GM12878 (cell line): ENCODE data around the gene CACNA2D1. TPM values are rescaled to one million over a fixed set of nuclear protein-coding genes. Genes with fewer than 3 reads are reported as not detected.

Experiments used
- ATAC-seq: fragments of 200-7000 bp; cut with Tn5 transposase; 3 replicates; pipeline ENCODE4 v1.9.1; 2020; ENCODE audit warnings: mild to moderate bottlenecking, moderate library complexity
- BruUV-seq: library from RNA; stranded (reverse); fragments of 400-500 nt; replicated peaks from 2 replicates; lab custom pipeline; 2021; lab: Mats Ljungman, UMichigan
- CTCF ChIA-PET: fragments of 300-600 bp; sonication (Branson Sonifier 250); formaldehyde crosslinking; extraction: SDS; loops from one replicate; lab custom pipeline; 2021; ENCODE audit warnings: inconsistent platforms; lab: Yijun Ruan, JAX
- POLR2A ChIA-PET: fragments of 350-600 bp; formaldehyde crosslinking; extraction: SDS; loops from one replicate; lab custom pipeline; 2021; ENCODE audit warnings: inconsistent platforms; lab: Charles Lee
- RAD21 ChIA-PET: fragments of 300-600 bp; sonication (Branson Sonifier 250); formaldehyde crosslinking; loops from one replicate; lab custom pipeline; 2023; ENCODE audit warnings: antibody characterized with exemption; ENCODE audit not compliant: unreplicated experiment; lab: Charles Lee
- SMC1A ChIA-PET: fragments of 300-600 bp; sonication (Branson Sonifier 250); formaldehyde crosslinking; loops from one replicate; lab custom pipeline; 2023; ENCODE audit not compliant: unreplicated experiment, uncharacterized antibody; lab: Charles Lee
- DNase-seq: peaks from one replicate; pipeline ENCODE4 v3.0.0-alpha.2; 2011; ENCODE audit warnings: low read depth, low spot score
- FAIRE-seq: peaks from 3 replicates; lab custom pipeline; 2011; peaks lifted over from hg19 to GRCh38; lab: Jason Lieb, UNC
- H2AFZ ChIP-seq: 2 replicates; pipeline ENCODE4 v1.6.0; 2011; ENCODE audit warnings: low read depth, low read length, control low read depth; ENCODE audit not compliant: control insufficient read depth
- H3K27ac ChIP-seq: 2 replicates; pipeline ENCODE4 v1.5.1; 2011; ENCODE audit warnings: control low read depth; ENCODE audit not compliant: control insufficient read depth, insufficient read depth
- H3K27me3 ChIP-seq, 2 experiments: replicated peaks in 1 of 2; 2 replicates each; pipeline versions ENCODE4 v1.6.0 to v1.6.1; 2011; ENCODE audit warnings: low read length in 1 of 2; ENCODE audit not compliant: control insufficient read depth in 2 of 2, insufficient read depth in 2 of 2
- H3K36me3 ChIP-seq, 2 experiments: 2 replicates each; pipeline ENCODE4 v1.5.1; 2011; ENCODE audit warnings: low read length in 1 of 2; ENCODE audit not compliant: control insufficient read depth in 2 of 2, insufficient read depth in 2 of 2
- H3K4me1 ChIP-seq: 2 replicates; pipeline ENCODE4 v1.6.1; 2011; ENCODE audit warnings: mild to moderate bottlenecking, low read length, moderate library complexity, mixed read lengths; ENCODE audit not compliant: control insufficient read depth, insufficient read depth
- H3K4me2 ChIP-seq: 2 replicates; pipeline ENCODE4 v1.6.0; 2011; ENCODE audit warnings: control low read depth; ENCODE audit not compliant: control insufficient read depth, insufficient read depth
- H3K4me3 ChIP-seq: fragments of 200-600 bp; sonication (generic); 2 replicates; pipeline ENCODE4 v1.5.1; 2016
- H3K79me2 ChIP-seq: 2 replicates; pipeline ENCODE4 v1.6.0; 2011; ENCODE audit warnings: low read length; ENCODE audit not compliant: control insufficient read depth, insufficient read depth
- H3K9ac ChIP-seq: 2 replicates; pipeline ENCODE4 v1.8.0; 2011; ENCODE audit warnings: low read length, control low read depth, mixed read lengths; ENCODE audit not compliant: control insufficient read depth, insufficient read depth
- H3K9me3 ChIP-seq: replicated peaks from 3 replicates; pipeline ENCODE4 v1.5.1; 2011; ENCODE audit warnings: mild to moderate bottlenecking, low read length; ENCODE audit not compliant: control insufficient read depth, insufficient read depth
- H4K20me1 ChIP-seq: 2 replicates; pipeline ENCODE4 v1.6.0; 2011; ENCODE audit not compliant: control insufficient read depth, insufficient read depth
- ASH2L ChIP-seq: fragments of 300-600, 200-600 bp; sonication (generic); IDR thresholded peaks from 2 replicates; pipeline ENCODE4 v1.6.1; 2017; ENCODE audit warnings: low read depth, mild to moderate bottlenecking, borderline replicate concordance
- BCLAF1 ChIP-seq: fragments of 450-650 bp; IDR thresholded peaks from 2 replicates; pipeline ENCODE4 v1.6.1; 2017; ENCODE audit warnings: antibody characterized with exemption, mild to moderate bottlenecking, moderate library complexity
- HDGF ChIP-seq: fragments of 450-650 bp; IDR thresholded peaks from 2 replicates; pipeline ENCODE4 v1.6.1; 2016; ENCODE audit warnings: antibody characterized with exemption
- JUND ChIP-seq: IDR thresholded peaks from 2 replicates; pipeline ENCODE4 v1.6.1; 2012; ENCODE audit warnings: low read depth, mild to moderate bottlenecking, low read length, improper control_type of control experiment, moderate library complexity
- KDM1A ChIP-seq: fragments of 200-600 bp; sonication (generic); IDR thresholded peaks from 2 replicates; pipeline ENCODE4 v1.6.1; 2016; ENCODE audit warnings: borderline replicate concordance
- NBN ChIP-seq: fragments of 450-650 bp; IDR thresholded peaks from 2 replicates; pipeline ENCODE4 v1.6.1; 2016
- NR2C1 ChIP-seq: fragments of 450-650 bp; IDR thresholded peaks from 2 replicates; pipeline ENCODE4 v1.6.1; 2017; ENCODE audit warnings: antibody characterized with exemption, mild to moderate bottlenecking, moderate library complexity
- NR2C2 ChIP-seq: IDR thresholded peaks from 2 replicates; pipeline ENCODE4 v1.6.1; 2011; ENCODE audit warnings: borderline replicate concordance, low read depth; ENCODE audit not compliant: control insufficient read depth, insufficient read length
- NRF1 ChIP-seq: conservative IDR thresholded peaks from 2 replicates; pipeline ENCODE4 v1.6.1; 2011; ENCODE audit warnings: mild to moderate bottlenecking, low read depth, low read length, improper control_type of control experiment
- POLR2AphosphoS2 ChIP-seq: IDR thresholded peaks from 2 replicates; pipeline ENCODE4 v1.6.1; 2011; ENCODE audit warnings: low read depth, mild to moderate bottlenecking, low read length, improper control_type of control experiment, moderate library complexity
- POLR2AphosphoS5 ChIP-seq: IDR thresholded peaks from 2 replicates; pipeline ENCODE4 v1.6.1; 2011; ENCODE audit warnings: mild to moderate bottlenecking, low read length, inconsistent platforms
- RAD51 ChIP-seq: fragments of 450-650 bp; IDR thresholded peaks from 2 replicates; pipeline ENCODE4 v1.6.1; 2016; ENCODE audit warnings: moderate library complexity, mild to moderate bottlenecking, inconsistent platforms
- RELB ChIP-seq: fragments of 450-650 bp; IDR thresholded peaks from 2 replicates; pipeline ENCODE4 v1.6.1; 2017; ENCODE audit warnings: low read depth, mild to moderate bottlenecking, moderate library complexity
- RUNX3 ChIP-seq: IDR thresholded peaks from 2 replicates; pipeline ENCODE4 v1.6.1; 2012; ENCODE audit warnings: low read length, inconsistent platforms
- SIN3A ChIP-seq: IDR thresholded peaks from 2 replicates; pipeline ENCODE4 v1.6.1; 2012; ENCODE audit warnings: low read depth, low read length, improper control_type of control experiment
- SIX5 ChIP-seq: IDR thresholded peaks from 2 replicates; pipeline ENCODE4 v1.6.1; 2011; ENCODE audit warnings: mild to moderate bottlenecking, low read depth, low read length, moderate library complexity; ENCODE audit not compliant: severe bottlenecking
- SPI1 ChIP-seq: IDR thresholded peaks from 2 replicates; pipeline ENCODE4 v1.6.1; 2011; ENCODE audit warnings: low read depth, mild to moderate bottlenecking, low read length, moderate library complexity, borderline replicate concordance; ENCODE audit not compliant: insufficient read depth
- STAT1 ChIP-seq: fragments of 450-650 bp; conservative IDR thresholded peaks from 2 replicates; pipeline ENCODE4 v1.6.1; 2014; ENCODE audit warnings: antibody characterized with exemption, mild to moderate bottlenecking
- TCF3 ChIP-seq: IDR thresholded peaks from 2 replicates; pipeline ENCODE4 v1.6.1; 2012; ENCODE audit warnings: low read depth, mild to moderate bottlenecking, low read length, borderline replicate concordance; ENCODE audit not compliant: insufficient read depth
- YBX1 ChIP-seq: fragments of 450-650 bp; IDR thresholded peaks from 2 replicates; pipeline ENCODE4 v1.6.1; 2016; ENCODE audit warnings: antibody characterized with exemption
- WGBS: methylation state at CpG from one replicate; pipeline ENCODE4 v1.1.6; 2016; ENCODE audit warnings: low lambda C conversion rate; ENCODE audit not compliant: insufficient replicate concordance, insufficient coverage; ENCODE audit errors: missing lambda C conversion rate; 5-methylcytosine and 5-hydroxymethylcytosine counted together
- in situ Hi-C: fragments of 300-500 bp; cut with MboI; formaldehyde crosslinking; loops from 9 replicates; pipeline ENCODE4 v1.14.3; 2018; ENCODE audit warnings: mixed read lengths
- intact Hi-C: fragments of 100-400 bp; cut with micrococcal nuclease; formaldehyde crosslinking; loops from one replicate; pipeline ENCODE4 v1.14.2; 2022; ENCODE audit not compliant: unreplicated experiment
- polyA plus RNA-seq, 11 experiments: library from polyadenylated mRNA; depleted of rRNA in 4 of 11; unstranded in 6 of 11; stranded (reverse) in 5 of 11; fragments of >200 nt; fragmentation: Nextera tagmentation in 4 of 11; fragmentation: Illumina TruSeq in 1 of 11; extraction: Ambion mirVana in 4 of 11; extraction: Trizol in 1 of 11; gene quantifications; 1 replicate in 1 of 11; 2 replicates in 10 of 11; pipeline versions ENCODE4 v1.2.1 to v1.2.3, GENCODE V29; 2011 to 2016; ENCODE audit warnings: inconsistent platforms in 2 of 11, missing spikeins in 2 of 11, low read depth in 1 of 11
- total RNA-seq, 4 experiments: library from RNA; depleted of rRNA in 3 of 4; stranded (reverse); fragments of >200 nt in 3 of 4; fragmentation: Illumina TruSeq in 1 of 4; extraction: Trizol in 1 of 4; gene quantifications; 2 replicates each; pipeline versions ENCODE4 v1.2.1 to v1.2.3, GENCODE V29; 2013 to 2021

The CACNA2D1 gene
- total and polyA plus RNA-seq, 10 of the 15 experiments (the other 5 are each of a cell fraction or from before 2014, with no cell fraction given): 0.14 to 14.8 (median 0.97) TPM

GRCh38 chr7:82264783-82265305 lies 178.7 kb downstream of the CACNA2D1 start:
- RAD21 ChIA-PET: interaction anchor here (0.8 to 1.1 kb wide), 4 partner anchors 12 to 215 kb away, joined by 3 to 4 read pairs (median 3); no protein-coding TSS in a partner anchor
- Histone ChIP-seq H3K79me2 (no peaks in the 10 kb centered on the region), H4K20me1 (no peaks in the 10 kb centered on the region), H3K27me3 (no peaks in the 10 kb centered on the region), H3K4me2 (no peak overlapping the region), H2AFZ (no peak overlapping the region), H3K9me3 (no peaks in the 10 kb centered on the region), H3K36me3 (no peaks in the 10 kb centered on the region), H3K27ac (no peak overlapping the region), H3K9ac (no peak overlapping the region), H3K4me3 (no peak overlapping the region), H3K4me1 (no peaks in the 10 kb centered on the region)
- FAIRE-seq (no peak), DNase-seq (no peak), ATAC-seq (peak; percentile 14)
- intact Hi-C loops: no loop called here
- SMC1A ChIA-PET: interaction anchor here (0.9 to 2.0 kb wide), 6 partner anchors 9 to 80 kb away, joined by 3 to 6 read pairs (median 4); no protein-coding TSS in a partner anchor
- in situ Hi-C loops: no loop called here
- BruUV-seq: no TSS peak
- POLR2A ChIA-PET: no interaction called here
- CTCF ChIA-PET: interaction anchor here (1.0 to 1.2 kb wide), 2 partner anchors 93 to 341 kb away, joined by 3 read pairs; no protein-coding TSS in a partner anchor
- TF ChIP-seq SIN3A: no peak
- TF ChIP-seq NR2C2: no peak
- TF ChIP-seq RUNX3: no peak
- TF ChIP-seq BCLAF1: no peak
- no peak for TF ChIP-seq TCF3
- TF ChIP-seq POLR2AphosphoS2: no peak
- TF ChIP-seq HDGF: no peak
- TF ChIP-seq SPI1: no peak
- TF ChIP-seq NR2C1: no peak
- no peak for TF ChIP-seq RAD51
- no peak for TF ChIP-seq RELB
- no peak for TF ChIP-seq ASH2L
- no peak for TF ChIP-seq SIX5
- TF ChIP-seq KDM1A: no peak
- TF ChIP-seq JUND: no peak
- no peak for TF ChIP-seq NBN
- no peak for TF ChIP-seq POLR2AphosphoS5
- no peak for TF ChIP-seq STAT1
- no peak for TF ChIP-seq NRF1
- TF ChIP-seq YBX1: no peak
- WGBS: 14% methylated on average over 3 of the region's 3 CpGs
